Amniotic stem cell (primary cell): Measurements from ENCODE around the gene KCNH3.
"Not testable (repeated sequence)": the region's sequence is repeated elsewhere in the genome, so short reads cannot be mapped to it uniquely, and the experiment has no call there.

Experiments
- DNase-seq: peaks from one replicate; lab custom pipeline; 2025; lab: John Stamatoyannopoulos, UW

KCNH3 gene

DNA sequence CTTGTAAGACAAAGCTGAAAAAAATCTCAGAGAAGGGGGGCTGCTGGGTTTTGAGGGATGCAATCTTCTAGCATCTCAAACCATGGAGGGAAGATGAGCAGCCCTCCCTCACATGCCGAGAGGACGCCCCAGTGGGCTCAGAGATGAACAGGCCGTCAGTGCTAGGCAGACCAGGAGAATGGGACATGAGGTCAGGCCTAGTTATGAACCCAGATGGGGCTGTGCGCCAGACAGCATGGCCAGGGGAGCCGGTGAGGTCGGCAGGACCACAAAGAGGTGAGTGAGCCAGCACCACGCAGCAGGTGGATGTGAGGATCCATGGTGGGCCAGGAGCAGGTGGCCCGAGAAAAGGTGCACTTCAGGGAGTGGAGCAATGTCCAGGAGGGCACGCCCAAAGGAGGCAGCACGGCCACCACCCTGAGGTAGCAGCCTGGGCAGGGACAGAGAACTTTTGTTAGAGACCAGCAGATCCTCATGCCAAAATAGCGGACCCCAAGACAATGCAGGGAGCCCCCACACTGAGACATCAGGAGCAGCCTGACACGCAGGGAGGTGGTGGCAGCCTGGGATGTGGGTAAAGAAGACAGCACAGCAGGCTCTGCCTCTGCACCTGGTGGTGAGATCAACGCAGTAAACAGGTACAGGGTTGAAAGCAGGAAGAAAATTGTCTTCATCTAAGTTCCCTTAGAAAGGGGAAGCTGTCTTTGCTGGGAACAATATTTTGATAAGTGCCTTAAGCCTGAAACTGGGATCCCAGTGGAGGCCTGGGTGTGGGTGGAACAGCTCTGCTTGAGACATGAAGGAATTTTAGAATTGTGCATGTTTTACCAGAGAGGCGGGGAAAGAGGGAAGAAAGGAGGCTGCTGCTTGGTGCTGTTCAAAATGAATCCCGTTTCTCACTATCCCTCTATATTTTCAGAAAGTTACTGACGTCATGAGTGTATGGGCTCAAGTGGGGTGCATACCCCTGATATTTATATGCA lies 46.9 kb downstream of the KCNH3 start:
- no peak for DNase-seq

DNA sequence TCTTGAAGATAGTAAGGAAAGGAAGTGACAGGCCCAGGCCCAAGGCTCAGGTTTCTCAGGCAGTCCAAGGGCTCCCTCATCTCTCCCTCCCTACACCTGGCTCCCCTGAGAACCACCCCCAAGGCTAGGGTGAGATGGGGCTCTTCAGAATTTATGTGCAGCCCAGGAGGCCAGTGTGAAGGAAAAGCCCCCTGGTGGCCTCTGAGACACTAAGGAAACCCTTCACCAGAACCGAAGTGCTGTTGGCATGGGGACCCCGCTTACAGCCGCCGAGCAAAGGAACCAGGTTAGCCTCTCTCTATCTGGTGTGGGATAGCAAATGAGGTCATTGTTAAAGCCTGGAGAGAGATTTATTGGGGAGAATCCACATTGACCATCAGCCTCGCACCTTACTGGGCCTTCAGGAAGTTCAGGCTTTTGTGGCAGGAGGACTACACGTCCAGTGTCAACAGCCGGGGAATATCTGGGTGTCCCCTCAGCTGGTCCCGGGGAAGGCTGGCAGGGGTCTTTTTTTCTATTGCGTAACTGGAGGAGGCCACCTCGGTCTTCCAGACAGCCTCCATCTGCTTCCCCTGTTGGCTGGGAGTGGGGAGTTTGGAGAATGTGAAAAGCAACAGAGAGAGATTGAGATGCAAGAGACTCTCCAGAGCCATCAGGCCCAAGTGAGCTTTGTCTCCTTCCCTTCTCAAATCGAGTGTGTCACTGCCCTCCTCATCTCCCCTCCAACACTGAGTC lies 48.5 kb downstream of the KCNH3 start:
- DNase-seq, result no peak

DNA sequence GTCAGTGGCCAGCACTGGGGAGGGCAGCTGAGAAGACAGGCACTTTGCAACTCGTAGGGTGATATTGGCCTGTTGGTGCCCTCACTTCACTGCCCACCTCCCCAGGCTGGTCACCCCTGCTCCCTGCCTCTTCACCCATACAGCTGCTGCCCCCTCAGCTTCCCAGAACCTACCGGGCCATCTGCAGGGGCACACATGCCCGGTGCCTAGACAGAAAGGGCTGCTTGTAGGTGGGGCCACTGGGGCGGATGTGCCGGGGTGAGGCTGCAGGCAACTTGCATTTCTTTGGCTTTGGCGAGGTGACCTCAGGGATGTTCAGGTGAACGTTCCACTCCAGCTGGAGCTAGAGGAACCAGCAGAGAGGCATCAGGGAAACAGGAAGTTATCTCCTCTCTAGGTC lies 49.5 kb downstream of the KCNH3 start:
- no peak for DNase-seq

DNA sequence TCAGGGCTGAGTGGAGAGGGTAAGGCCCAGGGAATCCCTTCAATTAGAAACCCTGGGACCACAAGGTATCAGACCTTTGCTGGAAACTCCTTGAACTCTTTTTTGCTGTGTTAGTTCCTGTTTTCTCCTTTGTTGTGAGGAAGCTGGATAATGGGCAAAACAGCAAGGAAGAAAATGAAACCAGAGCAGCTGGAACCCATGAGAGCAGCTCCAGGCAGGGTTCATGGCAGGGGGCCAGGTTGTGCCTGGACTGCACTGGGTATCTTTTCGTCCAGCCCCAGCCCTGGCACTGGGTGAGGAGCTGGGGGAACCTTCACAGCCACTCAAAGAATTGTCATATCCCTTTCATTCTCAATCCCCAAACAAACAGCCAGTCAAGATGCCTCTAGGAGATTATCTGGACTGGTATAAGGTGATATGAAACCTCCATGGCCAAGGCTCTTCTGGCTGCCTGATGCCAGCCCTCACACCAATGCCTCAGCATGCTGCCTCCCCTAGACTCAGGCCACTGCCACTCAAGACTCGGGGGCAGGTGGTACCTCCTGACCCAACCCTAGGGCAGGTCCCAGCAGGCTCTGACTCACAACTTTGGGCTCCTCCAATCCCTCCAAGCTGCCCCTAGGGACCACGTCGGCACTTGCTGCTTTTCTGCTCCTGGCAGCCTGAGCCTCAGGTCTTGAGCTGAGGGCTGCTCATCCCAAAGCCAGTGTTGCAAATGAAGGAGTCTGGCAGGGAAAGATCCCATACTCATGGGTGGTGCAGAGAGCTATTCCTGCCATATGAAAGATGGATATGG lies 50.1 kb downstream of the KCNH3 start:
- no peak for DNase-seq

DNA sequence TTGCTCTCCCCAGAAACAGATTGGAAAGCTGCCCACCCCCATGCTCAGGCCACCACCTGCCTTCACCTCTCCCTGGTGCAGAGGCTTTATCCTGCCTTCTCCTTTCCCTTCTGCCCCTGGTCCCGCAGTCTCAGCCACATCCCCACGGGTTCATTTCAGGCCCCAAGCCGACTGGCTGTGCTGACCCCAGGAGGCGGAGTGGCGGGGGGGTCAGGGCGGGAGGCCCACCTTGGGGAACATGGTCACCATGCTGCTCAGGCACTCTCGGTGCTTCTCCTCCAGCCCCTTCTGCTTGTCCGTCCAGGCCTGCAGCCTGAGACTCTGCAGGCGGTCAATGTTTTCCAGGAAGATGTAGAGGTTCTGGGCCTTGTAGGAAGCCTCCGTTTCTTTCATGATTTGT lies 59.7 kb downstream of the KCNH3 start:
- DNase-seq, result no peak

DNA sequence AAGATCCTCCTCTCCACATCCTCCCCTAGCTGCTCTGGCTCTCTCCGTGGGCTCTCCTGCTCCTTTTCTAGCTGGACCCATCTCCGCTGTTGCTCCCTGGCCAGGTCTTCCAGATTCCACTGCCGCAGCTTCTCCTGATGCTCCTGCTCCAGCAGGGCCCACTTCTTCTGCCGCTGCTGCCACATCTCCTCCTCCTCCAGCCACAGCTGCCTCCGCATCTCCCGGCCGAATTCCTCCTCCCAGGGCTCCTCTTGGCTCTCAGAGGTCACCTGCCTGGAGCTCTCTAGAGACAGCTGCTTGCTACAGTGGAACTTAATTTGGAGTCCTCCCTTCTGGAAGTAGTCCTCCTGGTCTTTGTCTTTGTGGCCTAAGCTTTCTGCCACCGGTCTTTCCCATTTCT lies 61.1 kb downstream of the KCNH3 start:
- DNase-seq, result no peak

DNA sequence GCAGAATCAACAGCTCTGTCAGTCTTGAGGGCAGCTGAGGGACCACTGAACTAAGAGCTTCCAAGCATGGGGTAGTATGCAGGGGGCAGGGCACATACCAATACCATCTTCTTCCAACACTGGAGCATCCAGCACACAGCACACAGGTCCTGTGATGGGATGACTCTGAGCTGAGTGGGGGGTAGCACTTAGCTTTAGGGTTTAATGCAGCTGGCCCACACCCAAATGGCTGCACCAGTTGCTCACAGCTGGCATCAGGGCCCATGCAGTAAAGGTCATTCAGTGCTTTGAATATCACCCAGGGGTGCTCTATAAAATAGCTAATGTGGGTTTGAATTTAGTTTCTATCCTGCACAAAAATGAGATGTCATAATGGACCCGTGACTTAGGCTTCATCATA lies 64.9 kb downstream of the KCNH3 start:
- no peak for DNase-seq

DNA sequence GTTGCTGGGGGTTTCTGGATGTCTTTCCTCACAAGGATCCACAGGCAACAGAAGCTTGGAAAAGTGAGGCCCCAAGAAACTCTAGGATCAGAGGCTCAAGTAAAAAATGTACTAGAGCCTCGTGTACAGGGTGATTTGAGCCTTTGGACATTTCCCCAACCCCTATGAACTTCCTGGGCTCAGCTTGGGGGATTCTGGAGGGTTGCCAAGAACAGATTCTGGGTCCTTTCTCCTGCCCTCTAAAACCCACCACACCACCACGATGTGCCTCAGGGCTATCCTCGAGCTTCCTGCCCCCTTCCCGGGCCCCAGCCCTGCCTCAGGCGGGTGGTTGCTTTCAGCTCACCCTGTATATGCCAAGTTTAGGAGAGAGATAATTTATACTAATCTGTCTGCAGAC lies 66.0 kb downstream of the KCNH3 start:
- no peak for DNase-seq

DNA sequence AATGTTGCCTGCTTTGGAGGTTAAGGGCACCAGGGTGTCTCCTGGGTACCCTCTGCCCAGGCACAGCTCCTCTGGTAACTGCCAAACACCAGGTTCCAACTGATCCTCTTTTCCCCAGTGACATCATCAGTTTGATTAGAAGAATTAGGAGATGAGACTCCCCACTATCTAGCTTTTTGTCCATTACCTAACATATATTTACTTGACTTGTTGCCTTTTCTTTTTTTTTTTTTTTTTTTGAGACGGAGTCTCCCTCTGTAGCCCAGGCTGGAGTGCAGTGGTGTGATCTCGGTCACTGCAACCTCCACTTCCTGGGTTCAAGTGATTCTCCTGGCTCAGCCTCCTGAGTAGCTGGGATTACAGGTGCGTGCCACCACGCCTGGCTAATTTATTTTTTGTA lies 66.7 kb downstream of the KCNH3 start, which contains the start of gene FAM186B:
TSS of gene FAM186B (minus strand) at position 101 of the 400 bp plus-strand sequence. CDS start 162 bp downstream, outside the sequence.
- not testable (repeated sequence) for DNase-seq
